HG03460 (cell line): ENCODE results near the gene ZNF462.

ENCODE experiments used
- ATAC-seq: cut with Tn5 transposase; IDR thresholded peaks from one replicate; pipeline ENCODE4 v1.9.1; 2021; ENCODE audit not compliant: unreplicated experiment

The ZNF462 gene

GRCh38 chr9:106993603-106994002, 130.6 kb downstream of the ZNF462 start:
- ATAC-seq: no peak

- ATAC-seq: no peak
These were observed 131.5 kb downstream of the ZNF462 start for GRCh38 chr9:106994463-106994862.

- no peak for ATAC-seq
These were observed 137.3 kb downstream of the ZNF462 start for GRCh38 chr9:107000218-107000617.

- no peak for ATAC-seq
These were observed 142.2 kb downstream of the ZNF462 start for GRCh38 chr9:107005201-107005600.

- no peak for ATAC-seq
These were observed 144.4 kb downstream of the ZNF462 start for GRCh38 chr9:107007402-107007801.

GRCh38 chr9:107008011-107008410, 145.0 kb downstream of the ZNF462 start:
- ATAC-seq: no peak

GRCh38 chr9:107008447-107008846, 145.5 kb downstream of the ZNF462 start:
- no peak for ATAC-seq

- no peak for ATAC-seq
These were observed 153.4 kb downstream of the ZNF462 start for GRCh38 chr9:107016383-107016782.

GRCh38 chr9:107018861-107019545, 156.0 kb downstream of the ZNF462 start:
- ATAC-seq: no peak

- no peak for ATAC-seq
These were observed 157.1 kb downstream of the ZNF462 start for GRCh38 chr9:107020040-107020530.

- ATAC-seq: no peak
These were observed 161.2 kb downstream of the ZNF462 start for GRCh38 chr9:107024193-107024592.

- no peak for ATAC-seq
These were observed 162.5 kb downstream of the ZNF462 start for GRCh38 chr9:107025260-107026035.

GRCh38 chr9:107029146-107029545, 166.2 kb downstream of the ZNF462 start:
- no peak for ATAC-seq

- no peak for ATAC-seq
These were observed 171.0 kb downstream of the ZNF462 start for GRCh38 chr9:107033966-107034365.

- ATAC-seq: no peak
These were observed 171.9 kb downstream of the ZNF462 start for GRCh38 chr9:107034831-107035230.

- no peak for ATAC-seq
These were observed 173.4 kb downstream of the ZNF462 start for GRCh38 chr9:107036367-107036766.

- ATAC-seq: no peak
These were observed 176.6 kb downstream of the ZNF462 start for GRCh38 chr9:107039542-107039941.

GRCh38 chr9:107042606-107043005, 179.6 kb downstream of the ZNF462 start:
- ATAC-seq: no peak

- no peak for ATAC-seq
These were observed 180.9 kb downstream of the ZNF462 start for GRCh38 chr9:107043886-107044285.

- ATAC-seq: no peak
These were observed 181.9 kb downstream of the ZNF462 start for GRCh38 chr9:107044872-107045271.

- peak; percentile 77 for ATAC-seq
These were observed 183.7 kb downstream of the ZNF462 start for GRCh38 chr9:107046692-107047091.
